ENCODE results near the gene KIRREL3. TPM values are rescaled to one million over a fixed set of nuclear protein-coding genes. Genes with fewer than 3 reads are reported as not detected.

The KIRREL3 gene
- polyA plus RNA-seq, 2 of the 4 experiments (the other 2 are of a cell fraction), result 3.0 to 11.0 TPM

- WGBS (ENCODE audit: missing lambda C conversion rate), result no CpG with 5 or more reads among the region's 2 CpGs
- TF ChIP-seq KDM1A (IDR thresholded peaks at IDR 0.05; ENCODE audit: low read depth) (no peak), NPAS2 (CRISPR knock-in tag; IDR thresholded peaks at IDR 0.05; ENCODE audit: borderline replicate concordance) (no peak), JUNB (IDR thresholded peaks at IDR 0.05) (no peak), MAFK (IDR thresholded peaks at IDR 0.05; ENCODE audit: partially characterized antibody) (no peak), POLR2AphosphoS2 (conservative IDR thresholded peaks at IDR 0.05; ENCODE audit: low read length) (no peak), ESRRA (IDR thresholded peaks at IDR 0.05; ENCODE audit: borderline replicate concordance, low read length) (no peak), FOXS1 (CRISPR knock-in tag; IDR thresholded peaks at IDR 0.05) (no peak), REST (IDR thresholded peaks at IDR 0.05) (no peak), E2F6 (IDR thresholded peaks at IDR 0.05; ENCODE audit: borderline replicate concordance, low read depth) (no peak), RNF2 (IDR thresholded peaks at IDR 0.05; ENCODE audit: borderline replicate concordance, low read depth) (no peak), RFX5 (IDR thresholded peaks at IDR 0.05) (no peak)
- no peaks in the 10 kb centered on the region for H3K4me1 ChIP-seq
- no peak overlapping the region for H3K4me3 ChIP-seq
- H3K27ac ChIP-seq, result no peak overlapping the region
- ATAC-seq (no peak), FAIRE-seq (no peak), DNase-seq (ENCODE audit: low read depth in 1 of 2, low spot score in 1 of 2) (no peak)
- no peaks in the 10 kb centered on the region for H3K9me3 ChIP-seq
- no peak overlapping the region for H3K4me2 ChIP-seq
- ChIA-PET CTCF (interaction anchor here (0.9 kb wide), 1 partner anchor 112 kb away, joined by 3 read pairs; no protein-coding TSS in a partner anchor), POLR2A (no interaction called here)
Observed at GRCh38 chr11:126423154-126423553, 577.4 kb downstream of the KIRREL3 start.

GRCh38 chr11:126422446-126422845, 578.1 kb downstream of the KIRREL3 start:
- DNase-seq (ENCODE audit: low read depth in 1 of 2, low spot score in 1 of 2), result no peak
- Histone ChIP-seq H3K27ac (no peak overlapping the region), H3K4me3 (no peak overlapping the region), H3K4me1 (no peaks in the 10 kb centered on the region), H3K4me2 (no peak overlapping the region), H3K9me3 (no peaks in the 10 kb centered on the region)
- no peak for TF ChIP-seq CBX2 (IDR thresholded peaks at IDR 0.05; ENCODE audit: borderline replicate concordance, low read depth)
- no peak for TF ChIP-seq FOSB (CRISPR knock-in tag; IDR thresholded peaks at IDR 0.05)
- no peak for TF ChIP-seq RCOR1 (IDR thresholded peaks at IDR 0.05; ENCODE audit: low read depth, low read length)
- no peak for TF ChIP-seq HDAC2 (IDR thresholded peaks at IDR 0.05)
- no peak for TF ChIP-seq MYC (IDR thresholded peaks at IDR 0.05; ENCODE audit: borderline replicate concordance, low read length)
- no peak for TF ChIP-seq HOXB13 (CRISPR knock-in tag; IDR thresholded peaks at IDR 0.05; ENCODE audit: low read depth)
- no peak for TF ChIP-seq SMC3 (IDR thresholded peaks at IDR 0.05)
- no peak for TF ChIP-seq RFX5 (IDR thresholded peaks at IDR 0.05)
- TF ChIP-seq RARB (CRISPR knock-in tag; IDR thresholded peaks at IDR 0.05), result no peak
- TF ChIP-seq EHMT2 (IDR thresholded peaks at IDR 0.05; ENCODE audit: low read depth), result no peak
- POLR2A ChIA-PET, result no interaction called here
- CTCF ChIA-PET, result no interaction called here
- ATAC-seq, result no peak
- FAIRE-seq, result no peak
- WGBS (ENCODE audit: missing lambda C conversion rate), result 83% methylated on average over 2 of the region's 2 CpGs

DNA sequence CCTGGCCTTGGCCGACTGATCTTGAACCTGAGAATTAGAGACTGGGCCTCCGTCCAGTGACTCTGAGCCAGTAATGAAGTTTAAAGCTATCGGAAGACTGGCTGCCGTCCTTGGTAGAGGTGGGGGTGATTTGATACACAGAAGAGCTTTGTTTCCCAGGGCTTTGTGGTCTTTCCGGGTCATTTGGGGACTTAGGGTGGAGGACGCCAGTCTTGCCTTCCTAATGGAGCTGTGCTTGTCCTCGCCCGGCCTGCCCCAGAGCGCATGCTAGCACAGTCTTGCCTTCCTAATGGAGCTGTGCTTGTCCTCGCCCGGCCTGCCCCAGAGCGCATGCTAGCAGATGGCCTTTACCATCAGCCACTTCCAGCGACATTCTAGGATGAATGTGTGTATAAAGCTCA, 579.3 kb downstream of the KIRREL3 start:
- Histone ChIP-seq H3K4me1 (no peaks in the 10 kb centered on the region), H3K4me3 (no peak overlapping the region), H3K27ac (no peak overlapping the region), H3K9me3 (no peaks in the 10 kb centered on the region), H3K4me2 (no peak overlapping the region)
- no peak for TF ChIP-seq ZFP36 (IDR thresholded peaks at IDR 0.05; ENCODE audit: borderline replicate concordance, partially characterized antibody)
- no peak for TF ChIP-seq RNF2 (IDR thresholded peaks at IDR 0.05; ENCODE audit: borderline replicate concordance, low read depth)
- TF ChIP-seq KDM5A (IDR thresholded peaks at IDR 0.05), result no peak
- TF ChIP-seq SMC3 (IDR thresholded peaks at IDR 0.05), result no peak
- TF ChIP-seq CBX2 (IDR thresholded peaks at IDR 0.05; ENCODE audit: borderline replicate concordance, low read depth), result no peak
- TF ChIP-seq RAD21 (conservative IDR thresholded peaks at IDR 0.05 in 1 of 2, IDR thresholded peaks at IDR 0.05 in 1 of 2), result no peak
- no peak for TF ChIP-seq ZNF302 (CRISPR knock-in tag; IDR thresholded peaks at IDR 0.05)
- no peak for TF ChIP-seq REST (IDR thresholded peaks at IDR 0.05)
- TF ChIP-seq POLR2AphosphoS2 (conservative IDR thresholded peaks at IDR 0.05; ENCODE audit: low read length), result no peak
- no peak for TF ChIP-seq EHMT2 (IDR thresholded peaks at IDR 0.05; ENCODE audit: low read depth)
- TF ChIP-seq ZC3H11A (IDR thresholded peaks at IDR 0.05), result no peak
- no peak for TF ChIP-seq CBX8 (IDR thresholded peaks at IDR 0.05)
- no peak for TF ChIP-seq SREBF2 (IDR thresholded peaks at IDR 0.05)
- DNase-seq (ENCODE audit: low read depth in 1 of 2, low spot score in 1 of 2), result no peak
- ATAC-seq, result no peak
- 93% methylated on average over 13 of the region's 13 CpGs for WGBS (ENCODE audit: missing lambda C conversion rate)
- POLR2A ChIA-PET, result no interaction called here
- CTCF ChIA-PET, result interaction anchor here (0.6 to 1.5 kb wide), 2 partner anchors 44 to 111 kb away, joined by 3 to 7 read pairs; no protein-coding TSS in a partner anchor
- no peak for FAIRE-seq

Data from A549 (cell line).